GM21515 (cell line): ENCODE results near the gene PEDS1.
A peak's percentile ranks its signal among the peaks of the same experiment; 100 is the strongest.
"Not testable (repeated sequence)": the region's sequence is repeated elsewhere in the genome, so short reads cannot be mapped to it uniquely, and the experiment has no call there.

ENCODE experiments used
- ATAC-seq: cut with Tn5 transposase; IDR thresholded peaks from one replicate; pipeline ENCODE4 v1.9.1; 2021; ENCODE audit not compliant: unreplicated experiment

The PEDS1 gene

GRCh38 chr20:50190251-50191064 lies 36.9 kb upstream of the PEDS1 start, which contains the start of gene CEBPB:
Gene CEBPB, plus strand, starts transcription at chr20:50190830. Its CDS starts 204 bp downstream, at chr20:50191034.
- ATAC-seq, result peak; percentile 40

DNA sequence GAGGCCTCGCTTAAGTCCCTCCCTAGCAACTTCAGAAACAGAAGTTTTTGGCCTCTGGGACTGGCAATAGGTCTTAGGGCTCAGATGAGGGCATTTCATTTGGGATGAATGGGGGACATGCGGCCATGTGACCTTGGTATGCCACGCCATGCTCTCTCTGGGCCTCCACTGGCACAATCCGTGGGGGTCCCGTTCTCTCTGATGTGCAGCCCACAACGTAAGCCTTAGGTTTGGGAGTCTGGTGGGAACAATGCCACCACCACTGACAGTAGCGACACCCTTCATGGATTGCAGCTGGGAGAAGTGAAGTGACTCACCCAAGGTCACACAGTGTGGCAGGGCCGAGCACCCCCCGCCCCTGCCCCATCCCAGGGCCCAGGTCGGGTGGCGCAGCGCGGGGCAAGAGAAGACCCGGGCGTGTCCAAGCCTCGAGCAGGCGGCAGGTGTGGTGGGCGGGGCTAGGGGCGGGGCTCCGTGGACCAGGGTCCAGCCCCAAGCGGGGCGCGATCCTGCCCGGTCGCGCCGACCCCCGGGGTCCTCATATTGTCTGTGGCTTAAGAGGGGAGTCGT lies 36.2 kb upstream of the PEDS1 start:
- no peak for ATAC-seq

DNA sequence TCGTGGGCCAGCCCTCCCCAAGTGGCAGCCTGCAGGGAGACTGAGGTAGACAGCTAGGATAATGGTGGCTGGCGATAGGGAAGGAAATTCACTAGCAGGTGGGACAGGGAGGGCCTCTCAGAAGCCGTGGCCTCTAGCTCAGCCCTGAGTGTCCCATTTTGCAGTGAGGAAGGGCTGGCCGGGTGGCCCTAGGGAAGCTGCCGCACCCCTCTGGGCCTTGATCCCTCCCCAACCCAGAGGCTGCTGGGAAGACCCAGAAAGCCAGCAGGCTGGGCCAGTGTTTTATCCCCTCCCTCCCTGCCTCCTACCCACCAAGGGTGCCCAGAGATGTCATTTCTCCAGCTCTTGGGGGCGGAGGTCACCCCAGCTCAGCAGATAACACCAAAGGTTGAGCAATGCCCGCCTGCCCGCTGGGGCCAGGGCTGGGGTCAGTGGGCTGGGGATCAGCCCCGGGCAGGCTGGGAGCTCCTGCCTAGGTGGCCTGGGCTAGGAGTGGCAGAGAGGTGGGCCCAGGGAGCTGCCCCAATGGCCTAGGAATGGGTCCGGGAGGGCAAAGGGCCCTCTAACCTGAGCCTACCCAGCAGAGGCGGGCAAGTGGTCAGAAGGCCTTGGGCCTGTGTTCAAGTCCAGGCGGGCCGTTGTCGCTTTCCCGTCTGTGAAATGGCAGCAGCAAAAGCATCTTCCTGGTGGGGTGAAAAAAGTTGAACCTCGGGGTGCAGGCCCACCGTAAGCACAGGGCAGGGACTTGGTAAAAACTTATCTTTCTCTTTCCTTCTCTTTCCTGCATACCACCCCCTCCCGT lies 35.6 kb upstream of the PEDS1 start:
- ATAC-seq, result no peak

DNA sequence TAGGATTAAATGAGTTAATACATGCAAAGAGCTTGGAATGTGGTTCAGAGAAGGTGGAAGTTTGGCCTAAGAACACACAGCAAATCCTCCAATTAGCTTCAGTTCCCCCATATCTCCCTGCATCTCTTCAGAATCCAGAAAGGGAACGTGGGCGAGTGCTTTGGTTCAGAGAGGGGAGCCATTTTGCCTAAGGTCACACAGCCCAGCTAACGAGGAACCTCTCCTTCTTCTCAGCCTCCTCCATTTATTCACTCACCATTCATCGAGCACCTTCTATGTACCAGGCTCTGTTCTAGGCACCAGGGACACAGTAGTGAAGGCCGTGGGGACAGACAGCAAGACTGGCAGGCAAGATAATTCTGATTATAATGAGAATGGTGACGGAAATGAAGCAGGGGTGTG lies 34.8 kb upstream of the PEDS1 start:
- no peak for ATAC-seq

DNA sequence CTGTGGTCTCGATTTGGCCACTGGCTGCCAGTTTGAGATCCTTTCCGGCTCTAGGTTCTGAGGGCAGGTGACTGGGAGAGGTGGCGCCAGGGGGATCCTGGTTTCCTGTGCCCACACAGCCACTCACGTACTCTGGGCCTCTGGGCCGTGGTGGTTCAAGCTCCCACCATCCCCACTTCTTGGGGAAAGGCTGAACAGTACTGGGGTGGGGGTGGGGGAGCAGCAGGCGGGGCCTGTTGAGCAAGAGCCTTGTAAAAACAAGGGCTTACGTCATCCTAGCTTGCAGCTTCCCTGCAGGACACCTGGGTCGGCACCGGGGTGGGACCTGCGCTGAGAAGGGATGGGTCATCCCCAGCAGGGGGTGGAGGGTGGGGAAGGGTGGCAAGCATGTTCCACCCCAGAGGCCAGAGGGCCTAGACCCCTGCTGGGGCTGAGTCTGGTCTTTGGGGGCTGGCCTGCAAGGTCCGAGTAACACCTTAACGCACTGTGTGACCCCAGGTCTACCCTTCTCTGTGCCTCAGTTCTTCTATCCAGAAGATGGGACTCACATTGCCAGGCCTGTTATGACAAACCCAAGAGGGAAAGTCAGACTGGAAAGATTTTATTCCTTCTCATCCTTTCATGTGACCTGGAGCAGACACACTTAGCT lies 34.0 kb upstream of the PEDS1 start:
- ATAC-seq, result no peak

GRCh38 chr20:50186987-50187402 lies 33.5 kb upstream of the PEDS1 start:
- ATAC-seq, result no peak

DNA sequence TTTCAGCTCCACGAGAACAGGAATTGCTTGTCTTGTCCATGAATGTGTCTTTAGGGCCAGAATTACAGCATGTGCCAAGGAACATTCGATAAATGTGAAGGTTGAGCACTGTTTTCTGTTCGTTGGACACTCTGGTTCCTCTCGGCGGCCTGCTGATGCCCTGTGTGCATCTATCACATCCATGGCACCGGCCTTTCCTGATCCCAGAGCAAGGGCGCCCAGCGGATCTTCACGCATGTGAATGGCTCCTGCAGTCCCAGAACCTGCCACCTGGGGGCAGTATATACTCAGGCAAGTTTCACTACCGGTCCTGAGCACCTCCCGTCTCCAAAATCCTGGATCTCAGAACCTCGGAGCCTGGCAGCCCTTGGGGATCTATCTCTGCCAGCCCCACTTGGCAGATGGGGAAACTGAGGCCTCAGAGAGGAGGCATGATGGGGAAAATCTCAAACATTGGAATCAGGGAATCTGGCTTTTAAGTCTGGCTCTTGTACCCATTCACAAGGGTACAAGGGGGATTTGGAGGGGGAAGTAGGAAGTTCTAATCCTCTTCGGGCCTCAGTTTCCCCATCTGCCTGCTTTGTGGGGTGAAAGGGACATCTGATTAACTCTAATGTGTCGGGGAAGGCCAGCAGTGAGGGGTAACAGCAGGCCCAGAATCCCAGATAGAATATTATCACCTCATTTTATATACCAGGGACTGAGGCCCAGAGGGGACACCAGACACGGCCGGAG lies 32.8 kb upstream of the PEDS1 start:
- no peak for ATAC-seq

DNA sequence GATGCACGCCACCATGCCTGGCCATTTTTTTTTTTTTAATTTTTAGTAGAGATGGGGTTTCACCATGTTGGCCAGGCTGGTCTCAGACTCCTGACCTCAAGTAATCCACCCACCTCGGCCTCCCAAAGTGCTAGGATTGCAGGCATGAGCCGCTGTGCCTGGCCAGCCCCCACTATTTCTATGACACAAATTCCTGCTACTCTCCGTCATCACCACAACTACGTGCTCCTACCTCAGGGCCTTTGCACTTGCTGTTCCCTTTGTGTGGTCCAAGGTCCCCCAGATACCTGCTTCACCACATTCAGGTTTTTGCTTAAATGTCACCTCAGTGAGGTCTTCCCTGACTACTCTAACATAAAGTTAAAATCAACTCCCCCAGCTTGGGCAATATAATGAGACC lies 31.9 kb upstream of the PEDS1 start:
- ATAC-seq, result no peak

- ATAC-seq, result no peak
Measured at GRCh38 chr20:50182346-50182745, 28.8 kb upstream of the PEDS1 start.

DNA sequence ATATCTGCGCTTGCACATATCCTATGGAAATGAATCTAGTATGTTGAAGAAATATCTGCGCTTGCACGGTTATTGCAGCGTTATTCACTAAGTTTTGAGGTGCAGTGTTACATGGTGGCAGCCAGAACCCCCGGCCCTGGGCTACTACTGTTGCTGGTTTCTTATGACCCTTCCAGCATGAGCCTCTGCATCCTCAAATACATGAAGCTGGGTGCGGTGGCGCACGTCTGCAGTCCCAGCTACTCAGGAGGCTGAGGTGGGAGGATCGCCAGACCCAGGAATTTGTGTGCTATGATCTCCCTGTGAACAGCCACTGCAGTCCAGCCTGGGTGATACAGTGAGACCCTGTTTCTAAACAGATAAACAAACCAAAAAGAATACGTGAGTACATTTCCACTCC lies 27.8 kb upstream of the PEDS1 start:
- no peak for ATAC-seq

GRCh38 chr20:50178672-50179071 lies 25.1 kb upstream of the PEDS1 start:
- not testable (repeated sequence) for ATAC-seq

DNA sequence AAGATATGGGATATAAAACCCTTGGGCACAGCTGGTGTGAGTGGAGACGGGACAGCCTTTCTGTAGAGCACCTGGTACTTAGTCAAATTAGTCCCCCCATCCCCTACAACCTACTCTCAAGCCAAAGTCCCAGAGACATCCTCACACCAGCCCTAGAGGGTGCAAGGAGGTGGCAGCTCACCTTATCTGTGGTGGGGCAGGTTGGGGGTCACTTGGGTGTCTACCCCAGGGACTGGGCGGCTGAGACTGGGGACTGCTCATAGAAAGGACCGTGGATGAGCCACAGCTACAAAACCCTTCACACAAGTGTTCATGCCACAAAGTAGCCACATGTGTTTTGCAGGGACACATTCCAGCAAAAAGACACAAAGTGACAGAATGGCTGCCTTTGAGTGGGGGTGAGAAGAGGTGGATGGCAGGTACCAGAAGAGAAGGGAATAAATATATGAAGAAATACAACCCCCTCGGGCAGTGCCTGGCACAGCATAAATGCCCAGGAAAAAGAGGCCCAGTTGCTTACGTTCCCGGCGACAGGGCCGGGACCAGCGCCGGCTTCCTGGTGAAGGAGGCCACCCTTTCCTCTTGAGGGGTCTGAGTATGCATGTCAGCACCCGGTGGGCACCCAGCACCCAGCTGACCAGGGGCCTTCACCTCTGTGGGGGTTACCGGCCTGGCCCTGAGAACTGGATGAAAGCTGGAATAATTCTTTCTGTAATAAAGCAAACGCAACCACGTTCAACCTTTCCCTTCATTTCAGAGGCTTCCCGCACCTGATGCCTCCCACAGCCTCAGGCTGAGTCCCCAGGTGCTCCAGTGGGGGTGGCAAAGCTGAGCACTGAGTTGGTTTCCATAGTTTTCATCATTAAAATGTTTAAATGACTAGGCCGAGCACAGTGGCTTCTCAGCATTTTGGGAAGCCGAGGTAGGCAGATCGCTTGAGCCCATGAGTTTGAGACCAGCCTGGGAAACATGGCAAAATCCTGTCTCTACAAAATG lies 22.7 kb upstream of the PEDS1 start:
- ATAC-seq, result no peak

DNA sequence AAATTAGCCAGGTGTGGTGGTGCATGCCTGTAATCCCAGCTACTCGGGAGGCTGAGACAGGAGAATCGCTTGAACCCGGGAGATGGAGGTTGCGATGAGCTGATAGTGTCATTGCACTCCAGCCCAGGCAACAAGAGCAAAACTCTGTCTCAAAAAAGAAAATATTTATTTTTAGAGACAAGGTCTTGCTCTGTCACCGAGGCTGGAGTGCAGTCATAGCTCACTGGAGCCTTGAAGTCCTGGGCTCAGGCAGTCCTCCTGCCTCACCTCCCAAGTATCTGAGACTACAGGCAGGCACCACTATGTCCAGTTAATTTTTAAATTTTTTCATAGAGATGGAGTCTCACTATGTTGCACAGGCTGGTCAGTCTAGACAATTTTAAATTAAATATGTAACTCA lies 20.9 kb upstream of the PEDS1 start:
- no peak for ATAC-seq

- no peak for ATAC-seq
Measured at GRCh38 chr20:50172347-50173013, 19.0 kb upstream of the PEDS1 start.

DNA sequence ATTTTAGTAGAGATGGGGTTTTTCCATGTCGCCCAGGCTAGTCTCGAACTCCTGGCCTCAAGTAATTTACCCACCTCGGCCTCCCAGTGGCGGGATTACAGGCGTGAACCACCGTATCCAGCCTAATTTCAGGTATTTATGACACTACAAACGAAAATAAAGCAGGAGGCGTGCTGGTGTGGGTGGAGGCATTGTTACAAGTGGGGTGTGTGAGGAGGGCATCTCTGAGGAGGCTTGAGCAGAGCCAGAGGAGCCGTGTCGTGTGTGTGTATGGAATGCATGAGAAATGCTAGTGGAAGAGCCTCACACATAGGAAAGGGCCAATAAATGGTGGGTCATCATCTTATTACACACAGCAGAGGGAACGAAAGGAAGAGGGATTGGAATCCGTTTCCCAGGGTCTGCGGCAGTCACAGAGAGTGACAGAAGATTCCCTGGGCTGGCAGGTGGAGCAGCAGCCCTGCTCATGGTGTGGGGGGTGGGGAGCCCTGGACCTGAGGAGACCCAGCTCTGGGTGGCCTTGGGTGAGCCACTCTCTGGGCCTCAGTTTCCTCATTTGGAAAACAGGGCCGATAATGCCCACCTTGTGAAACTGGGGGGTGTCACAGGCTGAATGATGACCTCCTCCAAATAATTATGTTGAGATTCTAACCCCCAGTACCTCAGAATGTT lies 17.2 kb upstream of the PEDS1 start:
- no peak for ATAC-seq

DNA sequence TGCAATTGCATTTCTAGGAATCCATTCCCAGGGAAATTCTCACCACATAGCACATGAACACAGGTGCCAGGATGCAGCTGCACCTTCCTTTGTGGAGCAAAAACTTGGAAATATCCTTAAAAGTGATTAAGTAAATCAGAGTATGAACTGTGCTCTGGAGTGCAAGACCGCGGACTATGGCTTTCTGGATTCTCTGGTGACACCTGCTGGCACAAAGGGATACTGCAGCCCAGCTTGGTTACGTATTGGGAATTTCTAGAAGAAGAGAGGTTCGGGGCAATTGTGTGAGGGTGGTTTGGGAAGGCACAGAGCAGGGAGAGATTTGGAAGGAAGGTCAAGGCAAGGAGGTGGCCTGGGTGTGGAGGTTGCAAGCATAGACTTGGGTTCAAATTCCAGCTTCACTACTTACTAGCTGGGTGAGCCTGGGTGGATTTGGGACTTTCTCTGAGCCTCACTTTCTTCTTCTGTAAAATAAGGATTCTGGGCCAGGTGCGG lies 15.9 kb upstream of the PEDS1 start:
- ATAC-seq, result no peak

DNA sequence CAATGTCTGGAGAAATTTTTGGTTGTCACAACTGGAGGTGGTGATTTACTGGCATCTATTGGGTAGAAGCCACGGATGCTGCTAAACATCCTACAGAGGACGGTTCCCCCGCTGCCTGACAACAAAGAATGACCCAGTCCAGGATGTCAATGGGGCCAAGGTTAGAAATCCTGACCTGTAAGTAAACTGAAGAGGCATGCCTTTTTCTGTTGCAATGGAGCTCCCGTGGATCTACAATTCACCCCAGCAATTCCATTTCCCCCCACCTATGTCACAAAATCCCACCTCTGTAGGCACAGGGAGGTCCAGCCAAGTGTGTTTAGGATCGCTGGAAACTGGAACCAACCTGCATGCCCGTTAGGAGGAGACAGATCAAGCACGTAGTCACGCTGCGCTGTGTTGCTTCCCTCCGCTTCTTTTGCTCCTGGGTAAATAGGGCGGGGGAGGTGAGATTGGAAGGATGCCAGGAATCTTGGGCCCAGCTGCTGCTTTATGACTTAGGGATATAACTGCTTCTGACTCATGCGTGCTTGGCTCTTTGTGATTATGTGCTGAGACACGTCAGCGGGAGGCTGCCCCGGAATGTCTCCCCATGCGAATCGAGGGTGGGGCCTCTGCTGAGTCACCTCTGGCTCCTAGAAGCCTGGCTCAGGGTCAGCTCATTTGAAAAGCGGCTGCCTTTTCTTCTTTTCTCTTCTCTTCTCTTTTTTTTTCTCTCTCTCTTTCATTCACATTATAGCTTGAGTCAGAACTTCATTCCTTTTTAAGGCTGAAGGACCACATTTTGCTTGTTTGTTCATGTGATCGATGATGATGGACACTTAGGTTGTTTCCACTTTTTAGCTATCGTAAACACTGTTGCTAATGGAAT lies 12.4 kb upstream of the PEDS1 start:
- peak; percentile 80 for ATAC-seq
